KBM-7 (cell line): ENCODE measurements around the gene ZRANB2.

Source experiments
- DNase-seq: peaks from one replicate; pipeline ENCODE4 v3.0.0-alpha.2; 2015
- in situ Hi-C: fragments of 300-500 bp; cut with MboI; formaldehyde crosslinking; loops from 2 replicates; pipeline ENCODE4 v1.14.3; 2020; ENCODE audit warnings: low sequenced_read_pairs, low pct_unique_long_range_greater_than_20kb, mixed read lengths

Gene ZRANB2

GRCh38 chr1:71080739-71081696 is at the start of gene ZRANB2:
ZRANB2 (minus strand) TSS chr1:71081035; CDS start chr1:71080995, 40 bp downstream.
- in situ Hi-C loops, result no loop called here
- DNase-seq, result peak; percentile 97

- DNase-seq, result no peak
- in situ Hi-C loops, result no loop called here
Measured at GRCh38 chr1:71128060-71128459, 47.2 kb upstream of the ZRANB2 start.

- in situ Hi-C loops, result no loop called here
Measured at GRCh38 chr1:71118086-71118485, 37.3 kb upstream of the ZRANB2 start.

GRCh38 chr1:71116729-71117128 is 35.9 kb upstream of the ZRANB2 start:
- DNase-seq, result no peak
- in situ Hi-C loops, result no loop called here

More at GRCh38 chr1:71118086-71118485, 37.3 kb upstream of the ZRANB2 start:
- no peak for DNase-seq

GRCh38 chr1:71106658-71107322 is 26.0 kb upstream of the ZRANB2 start:
- in situ Hi-C loops, result no loop called here
- DNase-seq, result no peak

- no peak for DNase-seq
- in situ Hi-C loops, result no loop called here
Measured at GRCh38 chr1:71104417-71104816, 23.6 kb upstream of the ZRANB2 start.

- DNase-seq, result no peak
- in situ Hi-C loops, result no loop called here
Measured at GRCh38 chr1:71101839-71102376, 21.1 kb upstream of the ZRANB2 start.

GRCh38 chr1:71097428-71097827 is 16.6 kb upstream of the ZRANB2 start:
- in situ Hi-C loops, result no loop called here
- no peak for DNase-seq

- in situ Hi-C loops, result no loop called here
- no peak for DNase-seq
Measured at GRCh38 chr1:71094913-71095312, 14.1 kb upstream of the ZRANB2 start.

- DNase-seq, result peak; percentile 40
Measured at GRCh38 chr1:71093938-71094337, 13.1 kb upstream of the ZRANB2 start.

GRCh38 chr1:71089536-71090270 is 8.9 kb upstream of the ZRANB2 start:
- no peak for DNase-seq
- in situ Hi-C loops, result no loop called here

More at GRCh38 chr1:71093938-71094337, 13.1 kb upstream of the ZRANB2 start:
- in situ Hi-C loops, result no loop called here

- in situ Hi-C loops, result no loop called here
- DNase-seq, result no peak
Measured at GRCh38 chr1:71088645-71089287, 7.9 kb upstream of the ZRANB2 start.

- in situ Hi-C loops, result no loop called here
- no peak for DNase-seq
Measured at GRCh38 chr1:71087713-71088112, 6.9 kb upstream of the ZRANB2 start.

GRCh38 chr1:71087060-71087459 is 6.2 kb upstream of the ZRANB2 start:
- in situ Hi-C loops, result no loop called here
- no peak for DNase-seq

GRCh38 chr1:71086331-71086730 is 5.5 kb upstream of the ZRANB2 start:
- no peak for DNase-seq
- in situ Hi-C loops, result no loop called here

- in situ Hi-C loops, result no loop called here
- no peak for DNase-seq
Measured at GRCh38 chr1:71083271-71083670, 2.4 kb upstream of the ZRANB2 start.

GRCh38 chr1:71081697-71082080 is 854 bp upstream of the ZRANB2 start:
- in situ Hi-C loops, result no loop called here

GRCh38 chr1:71080230-71080738 is 551 bp downstream of the ZRANB2 start:
- peak; percentile 33 for DNase-seq
- in situ Hi-C loops, result no loop called here

More at GRCh38 chr1:71081697-71082080, 854 bp upstream of the ZRANB2 start:
- DNase-seq, result no peak

GRCh38 chr1:71074681-71075080 is 6.2 kb downstream of the ZRANB2 start:
- no peak for DNase-seq
- in situ Hi-C loops, result no loop called here
